Liver (tissue), 9 donors: Measurements from ENCODE around the gene MACROD1. TPM values are rescaled to one million over a fixed set of nuclear protein-coding genes. Genes with fewer than 3 reads are reported as not detected.

Source experiments
- DNase-seq: peaks from one replicate; pipeline ENCODE4 v3.0.0-alpha.2; 2017; ENCODE audit warnings: low spot score
- H3K27ac ChIP-seq, 2 donors: one replicate each; pipeline ENCODE4 v1.7.0; 2013; ENCODE audit warnings: inconsistent platforms in 2 of 2, low read length in 2 of 2, control low read depth in 1 of 2, low read depth in 1 of 2, mild to moderate bottlenecking in 1 of 2
- H3K27me3 ChIP-seq, 4 donors: one replicate each; pipeline versions ENCODE4 v1.6.1 to v1.7.0; 2013; ENCODE audit warnings: low read length in 3 of 4, inconsistent platforms in 1 of 4, mild to moderate bottlenecking in 1 of 4, moderate library complexity in 1 of 4; ENCODE audit not compliant: control insufficient read depth in 4 of 4, insufficient read depth in 4 of 4
- H3K36me3 ChIP-seq, 4 donors: one replicate each; pipeline versions ENCODE4 v1.6.1 to v1.7.0; 2013; ENCODE audit warnings: low read length in 3 of 4, mild to moderate bottlenecking in 3 of 4, low read depth in 1 of 4, moderate library complexity in 1 of 4; ENCODE audit not compliant: control insufficient read depth in 4 of 4, insufficient read depth in 3 of 4
- H3K4me1 ChIP-seq, 4 donors: one replicate each; pipeline versions ENCODE4 v1.6.1 to v1.7.0; 2013; ENCODE audit warnings: low read length in 3 of 4, mild to moderate bottlenecking in 3 of 4, moderate library complexity in 1 of 4; ENCODE audit not compliant: control insufficient read depth in 4 of 4, insufficient read depth in 4 of 4
- H3K4me3 ChIP-seq, 3 donors: one replicate each; pipeline versions ENCODE4 v1.6.1 to v1.7.0; 2013; ENCODE audit warnings: low read length in 3 of 3, control low read depth in 1 of 3, low read depth in 1 of 3, mild to moderate bottlenecking in 1 of 3
- H3K9ac ChIP-seq, 2 donors: one replicate each; pipeline ENCODE4 v1.7.0; 2013; ENCODE audit warnings: low read length in 2 of 2, mild to moderate bottlenecking in 2 of 2, moderate library complexity in 2 of 2, control low read depth in 1 of 2, low read depth in 1 of 2
- H3K9me3 ChIP-seq, 4 donors: one replicate each; pipeline versions ENCODE4 v1.6.1 to v1.7.0; 2013; ENCODE audit warnings: low read length in 3 of 4; ENCODE audit not compliant: control insufficient read depth in 4 of 4
- EGR1 ChIP-seq, 2 donors: IDR thresholded peaks; 2 replicates each; pipeline ENCODE4 v1.6.1; 2016 to 2018; ENCODE audit warnings: antibody characterized with exemption in 2 of 2, low read depth in 2 of 2
- FOXA1 ChIP-seq: IDR thresholded peaks from 2 replicates; pipeline ENCODE4 v1.6.1; 2016; ENCODE audit warnings: antibody characterized with exemption
- FOXA2 ChIP-seq: IDR thresholded peaks from 2 replicates; pipeline ENCODE4 v1.6.1; 2016; ENCODE audit warnings: antibody characterized with exemption
- GABPA ChIP-seq, 2 donors: IDR thresholded peaks in 1 of 2; conservative IDR thresholded peaks in 1 of 2; 2 replicates each; pipeline ENCODE4 v1.6.1; 2016; ENCODE audit warnings: antibody characterized with exemption in 2 of 2, mild to moderate bottlenecking in 1 of 2, moderate library complexity in 1 of 2
- HNF4A ChIP-seq, 2 donors: conservative IDR thresholded peaks; 2 replicates each; pipeline ENCODE4 v1.6.1; 2016; ENCODE audit warnings: antibody characterized with exemption in 2 of 2, mild to moderate bottlenecking in 2 of 2
- NR2F2 ChIP-seq: IDR thresholded peaks from 2 replicates; pipeline ENCODE4 v1.6.1; 2016; ENCODE audit warnings: antibody characterized with exemption
- SP1 ChIP-seq: IDR thresholded peaks from 2 replicates; pipeline ENCODE4 v1.6.1; 2018; ENCODE audit warnings: antibody characterized with exemption, mild to moderate bottlenecking
- TAF1 ChIP-seq: conservative IDR thresholded peaks from 2 replicates; pipeline ENCODE4 v1.6.1; 2016; ENCODE audit warnings: antibody characterized with exemption, mild to moderate bottlenecking
- YY1 ChIP-seq: IDR thresholded peaks from 2 replicates; pipeline ENCODE4 v1.6.1; 2016; ENCODE audit warnings: antibody characterized with exemption, mild to moderate bottlenecking
- WGBS: extraction: QIAGEN DNeasy Blood & Tissue Kit; methylation state at CpG from one replicate; pipeline ENCODE4 v1.1.7; 2013; 5-methylcytosine and 5-hydroxymethylcytosine counted together
- polyA plus RNA-seq, 2 donors: library from polyadenylated mRNA; stranded (reverse) in 1 of 2; unstranded in 1 of 2; fragments of 200-250 nt in 1 of 2; fragments of >200 nt in 1 of 2; fragmentation: Nextera tagmentation in 1 of 2; extraction: Ambion mirVana in 1 of 2; gene quantifications; one replicate each; pipeline versions ENCODE4 v1.2.1 to v1.2.3, GENCODE V29; 2013 to 2015
- total RNA-seq, 2 donors: library from RNA; depleted of rRNA; stranded (reverse); fragments of >200 nt; gene quantifications; one replicate each; pipeline ENCODE4 v1.2.3, GENCODE V29; 2014
- TF ChIP-seq, protein P1 (sequence below): IDR thresholded peaks from 2 replicates; pipeline ENCODE4 v1.6.1; 2016; ENCODE audit warnings: antibody characterized with exemption
- TF ChIP-seq, protein P2 (sequence below): IDR thresholded peaks from 2 replicates; pipeline ENCODE4 v1.6.1; 2016; ENCODE audit warnings: antibody characterized with exemption, mild to moderate bottlenecking
- TF ChIP-seq, protein P3 (sequence below): fragments of 150-350 bp; IDR thresholded peaks from 2 replicates; pipeline ENCODE4 v1.5.1; 2017; ENCODE audit warnings: improper control_type of control experiment, low read depth, low read length; ENCODE audit not compliant: missing input control
- donor health status: healthy.
- donor health status: healthy.
- donor health status: healthy.
- donor health status: healthy.
- donor health status: healthy.

Gene MACROD1
- total and polyA plus RNA-seq, 4 donors: 8.9 to 25.9 (median 13.1) TPM

DNA sequence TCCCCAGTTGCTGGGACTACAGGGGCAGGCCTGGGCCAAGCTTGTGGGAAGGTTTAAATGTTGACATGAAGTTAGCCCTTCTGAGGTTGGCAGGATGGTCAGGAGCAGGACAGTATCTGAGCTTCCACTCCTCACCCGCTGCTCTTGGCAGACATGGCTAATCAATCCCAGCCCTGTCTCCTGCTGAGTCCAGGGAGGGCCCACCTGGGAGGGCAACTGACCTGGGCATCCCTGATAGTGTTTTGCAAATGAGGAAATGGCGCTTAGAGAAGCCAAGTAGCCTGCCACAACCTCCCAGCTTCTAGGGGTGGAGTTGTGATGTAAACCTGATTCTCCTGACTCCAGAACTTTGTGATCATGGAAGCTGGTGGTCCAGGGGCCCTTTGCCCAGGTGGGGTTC, 113.5 kb downstream of the MACROD1 start:
- TF ChIP-seq, protein P1, sequence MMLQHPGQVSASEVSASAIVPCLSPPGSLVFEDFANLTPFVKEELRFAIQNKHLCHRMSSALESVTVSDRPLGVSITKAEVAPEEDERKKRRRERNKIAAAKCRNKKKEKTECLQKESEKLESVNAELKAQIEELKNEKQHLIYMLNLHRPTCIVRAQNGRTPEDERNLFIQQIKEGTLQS: no peak
- TF ChIP-seq FOXA1 (no peak), SP1 (no peak), YY1 (no peak), HNF4A (conservative IDR thresholded peaks at IDR 0.05) (no peak), EGR1 (IDR thresholded peaks at IDR 0.05; ENCODE audit: low read depth in 2 of 2) (no peak)
- Histone ChIP-seq H3K9me3 (no peaks in the 10 kb centered on the region), H3K9ac (no peak overlapping the region), H3K4me3 (no peak overlapping the region), H3K27me3 (no peaks in the 10 kb centered on the region), H3K4me1 (no peaks in the 10 kb centered on the region), H3K36me3 (no peaks in the 10 kb centered on the region), H3K27ac (no peak overlapping the region)
- 92% methylated on average over 2 of the region's 2 CpGs for WGBS
- no peak for DNase-seq

DNA sequence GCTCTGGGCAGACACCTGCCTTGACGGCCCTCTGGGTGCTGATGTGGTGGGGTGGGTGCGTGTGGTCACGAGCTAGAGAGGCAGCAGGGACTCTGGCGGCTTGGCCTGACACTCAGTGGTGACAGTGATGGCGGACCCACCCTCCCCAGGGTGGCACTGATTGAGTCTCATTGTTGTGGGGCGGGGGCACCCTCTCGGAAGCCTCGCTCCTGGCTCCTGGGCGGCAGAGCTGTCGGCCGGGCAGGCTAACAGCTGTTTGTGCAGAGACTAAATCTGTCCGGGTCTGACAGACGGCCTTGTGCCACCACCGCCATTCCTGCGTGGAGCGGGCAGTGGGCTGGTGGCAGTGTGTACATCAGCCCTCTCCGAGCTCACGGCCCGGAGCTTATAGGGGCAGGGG, 114.6 kb downstream of the MACROD1 start:
- Histone ChIP-seq H3K4me1 (no peaks in the 10 kb centered on the region), H3K4me3 (no peak overlapping the region), H3K9me3 (no peaks in the 10 kb centered on the region), H3K27ac (no peak overlapping the region), H3K27me3 (no peaks in the 10 kb centered on the region), H3K9ac (no peak overlapping the region), H3K36me3 (no peaks in the 10 kb centered on the region)
- no peak for DNase-seq
- 98% methylated on average over 19 of the region's 19 CpGs for WGBS
- TF ChIP-seq, protein P2, sequence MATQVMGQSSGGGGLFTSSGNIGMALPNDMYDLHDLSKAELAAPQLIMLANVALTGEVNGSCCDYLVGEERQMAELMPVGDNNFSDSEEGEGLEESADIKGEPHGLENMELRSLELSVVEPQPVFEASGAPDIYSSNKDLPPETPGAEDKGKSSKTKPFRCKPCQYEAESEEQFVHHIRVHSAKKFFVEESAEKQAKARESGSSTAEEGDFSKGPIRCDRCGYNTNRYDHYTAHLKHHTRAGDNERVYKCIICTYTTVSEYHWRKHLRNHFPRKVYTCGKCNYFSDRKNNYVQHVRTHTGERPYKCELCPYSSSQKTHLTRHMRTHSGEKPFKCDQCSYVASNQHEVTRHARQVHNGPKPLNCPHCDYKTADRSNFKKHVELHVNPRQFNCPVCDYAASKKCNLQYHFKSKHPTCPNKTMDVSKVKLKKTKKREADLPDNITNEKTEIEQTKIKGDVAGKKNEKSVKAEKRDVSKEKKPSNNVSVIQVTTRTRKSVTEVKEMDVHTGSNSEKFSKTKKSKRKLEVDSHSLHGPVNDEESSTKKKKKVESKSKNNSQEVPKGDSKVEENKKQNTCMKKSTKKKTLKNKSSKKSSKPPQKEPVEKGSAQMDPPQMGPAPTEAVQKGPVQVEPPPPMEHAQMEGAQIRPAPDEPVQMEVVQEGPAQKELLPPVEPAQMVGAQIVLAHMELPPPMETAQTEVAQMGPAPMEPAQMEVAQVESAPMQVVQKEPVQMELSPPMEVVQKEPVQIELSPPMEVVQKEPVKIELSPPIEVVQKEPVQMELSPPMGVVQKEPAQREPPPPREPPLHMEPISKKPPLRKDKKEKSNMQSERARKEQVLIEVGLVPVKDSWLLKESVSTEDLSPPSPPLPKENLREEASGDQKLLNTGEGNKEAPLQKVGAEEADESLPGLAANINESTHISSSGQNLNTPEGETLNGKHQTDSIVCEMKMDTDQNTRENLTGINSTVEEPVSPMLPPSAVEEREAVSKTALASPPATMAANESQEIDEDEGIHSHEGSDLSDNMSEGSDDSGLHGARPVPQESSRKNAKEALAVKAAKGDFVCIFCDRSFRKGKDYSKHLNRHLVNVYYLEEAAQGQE: no peak
- TF ChIP-seq NR2F2: no peak
- TF ChIP-seq, protein P3, sequence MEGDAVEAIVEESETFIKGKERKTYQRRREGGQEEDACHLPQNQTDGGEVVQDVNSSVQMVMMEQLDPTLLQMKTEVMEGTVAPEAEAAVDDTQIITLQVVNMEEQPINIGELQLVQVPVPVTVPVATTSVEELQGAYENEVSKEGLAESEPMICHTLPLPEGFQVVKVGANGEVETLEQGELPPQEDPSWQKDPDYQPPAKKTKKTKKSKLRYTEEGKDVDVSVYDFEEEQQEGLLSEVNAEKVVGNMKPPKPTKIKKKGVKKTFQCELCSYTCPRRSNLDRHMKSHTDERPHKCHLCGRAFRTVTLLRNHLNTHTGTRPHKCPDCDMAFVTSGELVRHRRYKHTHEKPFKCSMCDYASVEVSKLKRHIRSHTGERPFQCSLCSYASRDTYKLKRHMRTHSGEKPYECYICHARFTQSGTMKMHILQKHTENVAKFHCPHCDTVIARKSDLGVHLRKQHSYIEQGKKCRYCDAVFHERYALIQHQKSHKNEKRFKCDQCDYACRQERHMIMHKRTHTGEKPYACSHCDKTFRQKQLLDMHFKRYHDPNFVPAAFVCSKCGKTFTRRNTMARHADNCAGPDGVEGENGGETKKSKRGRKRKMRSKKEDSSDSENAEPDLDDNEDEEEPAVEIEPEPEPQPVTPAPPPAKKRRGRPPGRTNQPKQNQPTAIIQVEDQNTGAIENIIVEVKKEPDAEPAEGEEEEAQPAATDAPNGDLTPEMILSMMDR: no peak
- TF ChIP-seq EGR1 (IDR thresholded peaks at IDR 0.05; ENCODE audit: low read depth in 2 of 2): no peak
- no peak for TF ChIP-seq FOXA1
- TF ChIP-seq GABPA (IDR thresholded peaks at IDR 0.05 in 1 of 2, conservative IDR thresholded peaks at IDR 0.05 in 1 of 2): no peak
- TF ChIP-seq SP1: no peak

DNA sequence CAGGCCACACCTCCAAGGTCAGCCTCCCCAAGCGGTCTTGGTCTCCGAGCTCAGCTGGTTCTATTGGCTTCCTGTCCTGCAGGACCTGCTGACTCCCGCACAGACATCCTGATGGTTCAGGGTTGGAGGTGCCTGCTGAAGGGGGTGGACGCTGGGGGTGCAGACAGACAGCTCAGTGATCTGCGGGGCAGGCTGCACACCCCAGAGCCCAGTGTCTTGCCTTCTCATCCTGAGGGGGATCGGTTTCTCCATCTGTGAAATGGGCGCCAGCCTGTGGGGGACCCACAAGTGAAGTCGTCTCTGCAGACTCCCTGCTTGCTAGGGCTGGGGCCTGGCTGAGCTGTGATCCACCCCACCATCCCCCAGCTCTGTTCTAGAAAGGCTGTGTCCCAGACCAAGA, 116.4 kb downstream of the MACROD1 start:
- 95% methylated on average over 8 of the region's 8 CpGs for WGBS
- no peaks in the 10 kb centered on the region for H3K4me1 ChIP-seq
- no peaks in the 10 kb centered on the region for H3K27me3 ChIP-seq
- no peaks in the 10 kb centered on the region for H3K36me3 ChIP-seq
- H3K9me3 ChIP-seq: no peaks in the 10 kb centered on the region
- no peak overlapping the region for H3K9ac ChIP-seq
- no peak overlapping the region for H3K4me3 ChIP-seq
- TF ChIP-seq FOXA2 (no peak), EGR1 (IDR thresholded peaks at IDR 0.05; ENCODE audit: low read depth in 2 of 2) (no peak), TAF1 (no peak), YY1 (no peak)
- TF ChIP-seq, protein P1: no peak
- TF ChIP-seq, protein P3: no peak
- no peak overlapping the region for H3K27ac ChIP-seq
- no peak for DNase-seq
